ENCODE data around the gene KCTD11.

KCTD11 gene

DNA sequence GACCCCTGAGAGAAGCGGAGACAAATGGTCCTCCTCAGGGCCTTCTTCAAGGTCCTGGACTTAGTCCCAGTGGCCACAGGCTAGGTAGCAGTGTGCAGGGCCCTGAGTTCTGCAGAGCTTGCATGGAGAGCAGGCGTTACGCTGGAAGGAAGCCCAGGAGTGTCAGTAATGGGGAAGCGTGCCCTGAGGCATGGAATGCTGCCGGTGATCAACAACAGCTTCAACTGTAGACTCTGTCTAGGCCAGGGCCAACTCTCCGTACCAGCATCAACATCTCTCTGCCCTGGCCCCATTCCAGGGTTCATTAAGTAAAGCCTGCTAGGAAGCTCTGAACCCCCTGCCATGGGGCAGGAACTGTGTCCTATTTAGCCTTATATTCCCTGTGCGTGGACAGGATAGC lies 28.4 kb downstream of the KCTD11 start:
- no peak for DNase-seq (ENCODE audit: low spot score)

- DNase-seq (ENCODE audit: low spot score): peak; percentile 81
These were observed 29.1 kb downstream of the KCTD11 start, which contains the start of gene TNK1 for GRCh38 chr17:7380855-7381683. TNK1 (plus strand) TSS chr17:7381089; CDS start chr17:7382927, 1,838 bp downstream.

GRCh38 chr17:7382901-7383300 lies 30.9 kb downstream of the KCTD11 start:
- DNase-seq (ENCODE audit: low spot score): no peak

- DNase-seq (ENCODE audit: low spot score): no peak
These were observed 31.4 kb downstream of the KCTD11 start for GRCh38 chr17:7383371-7383741.

- DNase-seq (ENCODE audit: low spot score): peak; percentile 97
These were observed 32.0 kb downstream of the KCTD11 start for GRCh38 chr17:7383742-7384488.

DNA sequence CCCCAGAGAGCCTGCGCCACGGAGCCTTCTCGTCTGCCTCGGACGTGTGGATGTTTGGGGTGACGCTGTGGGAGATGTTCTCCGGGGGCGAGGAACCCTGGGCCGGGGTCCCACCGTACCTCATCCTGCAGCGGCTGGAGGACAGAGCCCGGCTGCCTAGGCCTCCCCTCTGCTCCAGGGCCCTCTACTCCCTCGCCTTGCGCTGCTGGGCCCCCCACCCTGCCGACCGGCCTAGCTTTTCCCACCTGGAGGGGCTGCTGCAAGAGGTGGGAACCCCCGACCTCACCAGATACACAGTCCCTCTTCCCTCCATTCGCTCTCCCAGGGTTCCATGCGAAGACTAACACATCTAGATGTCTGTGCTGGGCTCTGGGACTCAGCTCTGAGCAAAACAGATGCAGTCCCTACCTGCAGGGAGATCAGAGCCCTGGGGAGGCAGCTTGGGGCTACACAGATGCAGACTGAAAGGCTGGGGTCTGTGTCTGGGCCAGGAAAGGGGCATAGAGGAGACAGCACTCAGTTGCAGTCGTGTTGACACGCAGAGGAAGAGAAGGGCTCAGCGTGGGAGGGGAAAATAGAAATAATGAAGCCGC lies 32.6 kb downstream of the KCTD11 start:
- no peak for DNase-seq (ENCODE audit: low spot score)

DNA sequence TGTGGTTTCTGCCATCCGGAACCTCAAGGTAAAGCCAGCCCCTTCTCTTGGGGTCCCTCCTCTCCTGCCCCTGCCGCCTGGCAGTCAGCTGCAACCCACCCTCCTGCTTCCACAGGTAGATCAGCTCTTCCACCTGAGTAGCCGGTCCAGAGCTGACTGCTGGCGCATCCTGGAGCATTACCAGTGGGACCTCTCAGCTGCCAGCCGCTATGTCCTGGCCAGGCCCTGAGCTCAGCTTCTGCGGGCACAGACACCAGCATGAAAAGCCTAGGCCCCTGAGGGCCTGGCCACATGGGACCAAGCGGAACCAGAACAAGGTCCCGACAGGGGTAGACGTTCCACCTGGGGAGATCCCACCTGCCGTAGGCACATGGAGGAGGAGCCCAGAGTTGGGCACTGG lies 36.9 kb downstream of the KCTD11 start:
- no peak for DNase-seq (ENCODE audit: low spot score)

DNA sequence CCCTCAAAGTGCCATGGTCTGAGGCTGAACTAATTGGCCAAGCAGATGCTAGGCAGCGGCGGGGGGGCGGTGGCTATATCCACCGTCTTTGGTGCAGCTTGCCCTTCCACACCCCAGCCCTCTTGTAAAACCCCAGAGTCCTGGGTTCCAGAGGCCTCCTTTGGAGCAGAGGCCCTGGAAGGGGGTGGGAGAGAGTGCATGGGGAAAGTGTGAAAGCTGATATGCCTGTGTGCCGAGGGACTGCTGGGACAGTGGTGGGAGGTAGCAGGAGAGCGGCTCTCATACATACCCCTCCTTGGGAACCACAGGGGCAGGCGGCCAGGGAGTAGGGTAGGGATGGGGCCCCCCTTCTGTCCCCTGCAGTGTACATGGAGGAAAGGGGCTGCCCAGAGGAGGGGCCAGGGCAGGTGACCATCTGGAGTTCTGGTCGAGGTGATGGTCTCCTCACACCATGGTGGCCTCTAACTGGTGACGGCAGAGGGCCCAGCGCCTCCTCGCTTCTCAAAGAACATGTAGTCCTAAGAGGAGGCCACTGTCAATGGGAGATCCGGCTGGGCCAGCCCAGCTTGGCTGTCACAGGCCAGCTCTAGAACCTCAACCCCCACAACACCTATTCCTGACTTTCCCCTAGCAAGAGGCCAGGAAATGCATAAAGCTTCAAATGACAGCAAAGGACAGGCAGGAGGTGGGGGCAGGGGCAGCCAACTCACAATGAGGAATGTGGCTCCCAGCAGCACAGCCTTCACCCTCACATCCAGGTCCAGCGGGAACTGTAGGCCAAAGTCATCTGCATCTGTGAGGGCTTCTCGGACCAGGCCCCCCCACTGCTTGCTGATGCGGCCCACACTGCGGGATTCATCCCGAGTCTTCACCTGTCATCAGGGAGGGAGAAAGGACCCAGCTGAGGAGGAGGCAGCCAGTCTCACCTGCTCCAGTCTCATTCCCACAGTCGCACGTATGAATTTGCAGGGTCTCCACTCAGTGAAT lies 38.3 kb downstream of the KCTD11 start:
- DNase-seq (ENCODE audit: low spot score): no peak

GRCh38 chr17:7391307-7391706 lies 39.3 kb downstream of the KCTD11 start:
- no peak for DNase-seq (ENCODE audit: low spot score)

DNA sequence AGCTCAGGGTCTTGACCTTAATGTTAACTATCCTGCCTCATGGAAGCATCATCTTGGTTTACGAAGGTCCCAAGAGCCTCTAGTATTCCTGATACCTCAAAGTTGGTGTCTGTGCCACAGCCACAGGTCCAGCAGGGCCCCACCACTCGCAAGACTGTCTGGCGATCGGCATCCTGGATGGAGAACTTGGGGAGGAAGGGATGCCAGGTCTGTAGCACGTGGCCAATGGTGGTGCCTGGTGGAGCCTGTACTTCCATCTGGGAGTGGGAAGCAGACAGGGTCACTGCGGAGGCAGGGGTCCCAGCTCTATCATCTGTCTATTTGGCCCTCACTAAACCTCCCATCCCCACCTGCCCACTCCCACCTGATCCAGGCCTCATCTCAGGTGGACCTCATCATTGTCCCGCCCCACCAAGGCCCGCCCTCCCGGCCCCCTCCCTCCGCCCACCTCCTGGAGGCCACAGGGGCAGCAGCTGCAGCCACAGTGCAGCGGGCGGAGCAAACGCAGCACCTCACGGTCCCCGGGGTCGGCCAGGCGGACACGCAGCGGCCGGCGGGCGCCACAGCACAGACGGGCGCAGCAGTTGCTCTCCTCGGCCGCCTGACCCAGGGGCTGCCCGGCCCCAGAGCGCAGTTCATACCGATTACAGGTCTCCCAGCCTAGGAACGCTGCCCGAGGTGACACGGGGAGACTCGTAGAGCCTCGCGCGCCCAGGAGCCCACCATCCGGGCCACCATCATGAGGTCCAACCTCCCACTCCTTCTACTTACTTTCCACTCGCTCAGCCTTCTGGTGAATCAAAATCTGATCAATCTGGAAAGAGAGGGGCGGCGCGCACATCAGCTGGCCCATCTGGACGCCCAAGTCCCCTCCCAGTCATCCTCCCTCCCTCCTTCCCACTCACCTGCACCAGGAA lies 41.0 kb downstream of the KCTD11 start:
- no peak for DNase-seq (ENCODE audit: low spot score)

DNA sequence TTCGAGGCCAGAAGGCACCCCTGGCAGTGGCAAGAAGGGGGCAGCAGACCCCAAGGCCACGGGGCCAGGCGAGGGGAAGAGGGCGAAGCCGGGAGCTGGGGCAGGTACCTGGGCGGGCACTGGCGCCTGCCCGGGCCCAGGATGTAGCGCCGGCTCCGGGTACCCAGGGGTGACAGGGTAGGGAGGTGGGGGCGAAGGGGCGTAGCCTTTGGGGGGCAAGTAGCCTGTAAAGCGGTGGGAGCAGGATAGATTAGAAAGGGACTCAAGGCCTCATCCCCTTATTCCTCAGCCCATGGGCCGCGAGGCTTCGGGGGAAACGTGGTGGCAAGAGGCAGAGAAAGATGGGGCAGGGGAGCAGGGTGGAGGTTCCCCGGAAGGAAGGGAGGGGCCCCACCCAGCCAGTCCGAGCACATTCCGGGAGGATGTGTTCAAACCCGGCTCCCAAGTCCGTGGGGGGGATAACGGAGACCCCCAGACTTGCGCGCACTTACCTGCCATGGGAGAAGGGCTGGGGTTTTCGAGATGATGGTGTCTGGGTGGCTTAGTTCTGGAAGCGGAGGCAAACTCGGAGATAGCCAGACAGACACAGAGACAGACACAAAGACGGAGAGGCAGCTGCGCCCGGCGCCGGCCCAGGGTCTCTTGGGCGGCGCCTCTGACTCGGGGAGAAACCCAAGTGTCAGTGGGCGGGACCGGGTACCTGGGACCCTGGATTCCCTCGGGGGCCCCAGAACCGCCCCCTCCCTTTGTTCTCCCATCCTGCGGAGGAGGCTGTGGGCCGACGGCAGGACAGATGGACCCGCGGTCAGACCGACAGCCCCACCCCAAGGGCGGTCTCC lies 41.9 kb downstream of the KCTD11 start:
- peak; percentile 86 for DNase-seq (ENCODE audit: low spot score)

- DNase-seq (ENCODE audit: low spot score): peak; percentile 97
These were observed 42.7 kb downstream of the KCTD11 start, which contains the start of gene PLSCR3 for GRCh38 chr17:7394452-7395191. PLSCR3 (minus strand) TSS chr17:7394525; CDS start chr17:7394110, 415 bp downstream.

DNA sequence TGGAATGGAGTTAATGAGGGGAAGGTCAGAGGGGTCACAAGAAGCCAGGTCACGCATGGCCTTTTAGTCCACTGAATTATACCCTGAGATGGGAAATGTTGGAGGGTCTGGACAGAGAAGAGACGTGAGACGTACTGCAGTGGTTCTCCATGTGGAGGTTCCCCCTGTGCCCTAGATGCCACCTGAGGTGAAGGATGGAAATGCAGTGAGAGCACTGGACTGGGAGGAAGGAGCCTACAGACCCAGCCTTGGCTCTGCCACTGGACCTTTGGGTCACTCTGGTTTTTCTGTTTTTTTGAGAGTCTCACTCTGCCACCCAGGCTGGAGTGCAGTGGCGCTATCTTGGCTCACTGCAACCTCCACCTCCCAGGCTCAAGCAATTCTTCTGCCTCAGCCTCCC lies 44.2 kb downstream of the KCTD11 start:
- no peak for DNase-seq (ENCODE audit: low spot score)

- no peak for DNase-seq (ENCODE audit: low spot score)
These were observed 46.6 kb downstream of the KCTD11 start for GRCh38 chr17:7398612-7399011.

- no peak for DNase-seq (ENCODE audit: low spot score)
These were observed 51.2 kb downstream of the KCTD11 start for GRCh38 chr17:7403043-7403726.

- DNase-seq (ENCODE audit: low spot score): peak; percentile 80
These were observed 51.7 kb downstream of the KCTD11 start for GRCh38 chr17:7403727-7403976.

DNA sequence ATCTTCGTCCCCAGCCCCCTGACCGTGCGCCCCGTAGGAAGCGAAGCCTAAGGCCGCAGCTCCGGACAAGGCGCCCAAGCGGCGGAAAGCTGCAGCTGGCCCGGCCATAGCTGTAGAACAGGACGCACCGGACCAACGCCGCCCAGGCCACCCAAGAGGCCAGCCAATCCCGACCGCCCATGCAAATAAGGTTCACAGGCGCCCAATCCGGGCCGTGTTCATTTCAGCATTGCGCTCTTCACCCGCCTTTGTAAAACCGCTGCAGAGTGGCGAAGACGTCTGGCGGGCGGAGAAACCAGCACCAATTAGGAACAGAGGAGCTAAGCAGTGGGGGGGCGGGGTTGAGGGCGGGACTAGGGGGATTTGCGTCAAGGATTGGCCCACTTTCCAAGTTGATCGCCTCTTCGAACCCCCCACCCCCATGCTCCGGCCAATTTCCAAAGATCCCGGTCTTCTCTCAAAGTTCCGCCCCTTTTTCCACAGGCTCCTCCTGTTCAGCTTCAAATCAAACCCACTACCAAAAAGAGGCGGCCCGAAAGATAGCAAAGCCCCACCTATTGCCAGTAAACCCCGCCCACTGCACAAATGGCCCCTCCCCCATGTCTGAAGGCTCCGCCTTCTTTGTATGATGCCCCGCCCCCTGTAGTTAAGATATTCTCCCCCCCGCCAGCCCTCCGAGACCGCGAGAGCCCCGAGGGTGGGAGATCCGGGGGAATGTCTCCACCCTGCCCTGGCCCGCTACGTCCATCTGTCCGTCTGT lies 52.2 kb downstream of the KCTD11 start, which contains the start of gene TMEM256:
TMEM256 (minus strand) TSS at position 121 of the 760 bp plus-strand sequence; CDS start at position 108, 13 bp downstream.
- peak; percentile 88 for DNase-seq (ENCODE audit: low spot score)
